ENCODE results near the gene MUS81. TPM values are rescaled to one million over a fixed set of nuclear protein-coding genes. Genes with fewer than 3 reads are reported as not detected.

MUS81 gene
- total RNA-seq, 2 experiments from 2014 or later, result 102 to 130 TPM

DNA sequence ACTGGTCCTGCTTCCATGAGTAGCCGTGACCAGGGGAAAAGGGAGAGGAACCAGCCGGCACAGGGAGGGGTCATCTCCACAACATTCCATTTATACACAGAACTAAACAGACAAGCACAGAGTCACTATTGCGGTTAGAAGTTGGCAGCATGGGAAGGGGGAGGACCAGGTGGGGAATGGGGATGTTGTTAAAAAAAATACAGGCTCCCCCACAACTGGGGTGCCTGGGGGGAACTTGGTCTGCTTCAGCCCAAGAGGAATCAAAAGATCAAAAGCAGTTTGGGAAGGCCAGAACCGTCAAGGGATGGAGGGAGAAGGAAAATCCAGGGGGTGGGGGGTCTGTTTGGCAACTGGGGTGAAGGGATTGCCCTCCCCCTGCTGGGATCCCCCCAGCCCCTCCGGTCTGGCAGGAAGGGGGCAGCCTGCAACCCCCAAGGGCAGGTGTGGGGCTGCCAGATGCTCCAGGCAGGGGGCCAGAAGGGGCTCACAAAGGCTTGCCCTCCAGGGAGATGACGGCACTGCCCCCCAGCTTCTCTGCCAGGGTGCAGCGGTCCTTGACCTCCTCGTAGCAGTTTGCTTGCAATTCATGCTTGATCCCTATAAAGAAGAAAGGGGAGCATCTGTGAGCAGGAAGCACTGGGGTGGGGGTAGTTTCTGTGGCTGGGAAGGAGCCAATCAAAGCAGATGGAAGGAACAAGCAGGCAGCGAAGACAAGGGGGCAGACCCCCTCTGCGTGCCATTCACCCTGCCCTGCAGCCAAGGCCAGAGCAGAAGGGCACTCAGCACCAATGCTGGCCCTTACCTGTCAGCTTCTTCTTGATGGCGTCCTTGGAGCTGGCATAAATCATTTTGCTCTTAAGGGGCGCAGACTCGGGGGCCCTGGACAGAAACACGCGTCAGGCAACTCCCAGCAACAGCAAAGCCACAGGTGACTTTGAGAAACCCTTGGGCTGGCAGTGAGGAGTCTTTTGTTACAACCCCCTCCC is 5.1 kb upstream of the MUS81 start:
- H3K9me2 ChIP-seq (ENCODE audit: insufficient read depth, low read length), result no peaks in the 10 kb centered on the region
- no peak overlapping the region for H2AFZ ChIP-seq (ENCODE audit: low read length)
- no peak overlapping the region; the same call in 1 of the 2 replicates for H3K4me2 ChIP-seq (ENCODE audit: low read length)
- H3K79me2 ChIP-seq (ENCODE audit: insufficient read depth, low read depth, low read length), result peaks cover 36% of the 10 kb centered on the region
- POLR2A ChIA-PET, result no interaction called here
- H4K20me1 ChIP-seq (ENCODE audit: insufficient read depth, low read length), result peaks cover 16% of the 10 kb centered on the region
- CTCF ChIA-PET (ENCODE audit: unreplicated experiment), result no interaction called here
- BruUV-seq (replicated peaks), result TSS peak; percentile 97
- no peak overlapping the region for H3K27ac ChIP-seq (ENCODE audit: low read depth, low read length, poor library complexity, severe bottlenecking)
- TF ChIP-seq, protein P1, sequence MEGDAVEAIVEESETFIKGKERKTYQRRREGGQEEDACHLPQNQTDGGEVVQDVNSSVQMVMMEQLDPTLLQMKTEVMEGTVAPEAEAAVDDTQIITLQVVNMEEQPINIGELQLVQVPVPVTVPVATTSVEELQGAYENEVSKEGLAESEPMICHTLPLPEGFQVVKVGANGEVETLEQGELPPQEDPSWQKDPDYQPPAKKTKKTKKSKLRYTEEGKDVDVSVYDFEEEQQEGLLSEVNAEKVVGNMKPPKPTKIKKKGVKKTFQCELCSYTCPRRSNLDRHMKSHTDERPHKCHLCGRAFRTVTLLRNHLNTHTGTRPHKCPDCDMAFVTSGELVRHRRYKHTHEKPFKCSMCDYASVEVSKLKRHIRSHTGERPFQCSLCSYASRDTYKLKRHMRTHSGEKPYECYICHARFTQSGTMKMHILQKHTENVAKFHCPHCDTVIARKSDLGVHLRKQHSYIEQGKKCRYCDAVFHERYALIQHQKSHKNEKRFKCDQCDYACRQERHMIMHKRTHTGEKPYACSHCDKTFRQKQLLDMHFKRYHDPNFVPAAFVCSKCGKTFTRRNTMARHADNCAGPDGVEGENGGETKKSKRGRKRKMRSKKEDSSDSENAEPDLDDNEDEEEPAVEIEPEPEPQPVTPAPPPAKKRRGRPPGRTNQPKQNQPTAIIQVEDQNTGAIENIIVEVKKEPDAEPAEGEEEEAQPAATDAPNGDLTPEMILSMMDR (conservative IDR thresholded peaks at IDR 0.05; ENCODE audit: low read length), result no peak
- no peak for TF ChIP-seq EZH2phosphoT487 (IDR thresholded peaks at IDR 0.05; ENCODE audit: borderline replicate concordance, low read depth, low read length)
- peaks cover 20% of the 10 kb centered on the region for H3K4me1 ChIP-seq (ENCODE audit: insufficient read depth, low read length, poor library complexity, severe bottlenecking)
- peaks cover 69% of the 10 kb centered on the region for H3K36me3 ChIP-seq (ENCODE audit: insufficient read depth, low read length)
- intact Hi-C loops (cut with micrococcal nuclease; ENCODE audit: unreplicated experiment), result loop anchor here (5.0 kb wide), 1 partner anchor 412 kb away; the partner anchor contains the start of gene RAB1B
- H3K4me3 ChIP-seq (ENCODE audit: low read depth, low read length, poor library complexity, severe bottlenecking), result no peak overlapping the region
- peaks cover 7% of the 10 kb centered on the region; the same call in 1 of the 2 replicates for H3K9me3 ChIP-seq (ENCODE audit: low read length)
- DNase-seq (ENCODE audit: low spot score), result no peak

DNA sequence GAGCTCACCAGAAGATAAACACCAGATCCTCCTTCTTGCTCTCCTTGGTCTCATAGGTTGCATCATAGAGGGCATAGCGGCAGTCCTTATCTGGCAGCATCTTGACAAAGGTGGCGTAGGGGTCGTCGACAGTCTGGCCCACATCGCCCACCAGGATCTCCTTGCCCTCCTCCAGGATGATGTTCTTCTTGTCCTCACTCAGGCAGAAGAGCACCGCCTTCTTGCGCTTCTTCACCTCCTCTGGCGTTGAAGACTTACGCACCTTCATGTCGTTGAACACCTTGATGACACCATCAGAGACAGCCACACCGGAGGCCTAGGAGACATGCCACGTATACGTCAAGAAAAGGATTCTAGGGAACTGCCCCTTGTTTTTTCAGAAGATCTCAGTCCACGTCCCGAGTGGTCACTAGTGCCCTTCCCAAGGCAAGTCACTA is 4.3 kb upstream of the MUS81 start:
- ChIA-PET CTCF (ENCODE audit: unreplicated experiment) (no interaction called here), POLR2A (no interaction called here)
- no peak overlapping the region for H3K27ac ChIP-seq (ENCODE audit: low read depth, low read length, poor library complexity, severe bottlenecking)
- BruUV-seq (replicated peaks), result no TSS peak
- intact Hi-C loops (cut with micrococcal nuclease; ENCODE audit: unreplicated experiment), result loop anchor here (5.0 kb wide), 1 partner anchor 411 kb away; the partner anchor contains the start of gene RAB1B
- peaks cover 37% of the 10 kb centered on the region for H3K79me2 ChIP-seq (ENCODE audit: insufficient read depth, low read depth, low read length)
- peaks cover 66% of the 10 kb centered on the region for H3K36me3 ChIP-seq (ENCODE audit: insufficient read depth, low read length)
- peaks cover 7% of the 10 kb centered on the region; the same call in 1 of the 2 replicates for H3K9me3 ChIP-seq (ENCODE audit: low read length)
- peak overlapping the region; percentile 99 for H3K4me3 ChIP-seq (ENCODE audit: low read depth, low read length, poor library complexity, severe bottlenecking)
- no peak for TF ChIP-seq EZH2phosphoT487 (IDR thresholded peaks at IDR 0.05; ENCODE audit: borderline replicate concordance, low read depth, low read length)
- TF ChIP-seq, protein P1 (conservative IDR thresholded peaks at IDR 0.05; ENCODE audit: low read length), result no peak
- H4K20me1 ChIP-seq (ENCODE audit: insufficient read depth, low read length), result peaks cover 16% of the 10 kb centered on the region
- H2AFZ ChIP-seq (ENCODE audit: low read length), result no peak overlapping the region
- H3K4me2 ChIP-seq (ENCODE audit: low read length), result peak overlapping the region; percentile 94
- no peak for DNase-seq (ENCODE audit: low spot score)
- no peaks in the 10 kb centered on the region for H3K9me2 ChIP-seq (ENCODE audit: insufficient read depth, low read length)
- H3K4me1 ChIP-seq (ENCODE audit: insufficient read depth, low read length, poor library complexity, severe bottlenecking), result peaks cover 20% of the 10 kb centered on the region
